NOMO-1 treated with DMSO at 0.1 percent for 48 hours (cell line): ENCODE measurements around the gene MLF1.
"Not testable (repeated sequence)": the region's sequence is repeated elsewhere in the genome, so short reads cannot be mapped to it uniquely, and the experiment has no call there.

ENCODE experiments used
- DNase-seq: peaks from one replicate; lab custom pipeline; 2025; ENCODE audit not compliant: unreplicated experiment; lab: John Stamatoyannopoulos, UW

The MLF1 gene

GRCh38 chr3:158570999-158571702 lies at the start of gene MLF1:
Gene MLF1 (plus strand): TSS chr3:158571194. CDS start chr3:158571301, 107 bp downstream.
- DNase-seq: peak; percentile 94

- DNase-seq: no peak
Measured at GRCh38 chr3:158522221-158523136, 48.5 kb upstream of the MLF1 start.

- DNase-seq: no peak
Measured at GRCh38 chr3:158528076-158528674, 42.8 kb upstream of the MLF1 start.

- no peak for DNase-seq
Measured at GRCh38 chr3:158531334-158531733, 39.7 kb upstream of the MLF1 start.

- DNase-seq: peak; percentile 50
Measured at GRCh38 chr3:158532099-158532734, 38.8 kb upstream of the MLF1 start.

- DNase-seq: no peak
Measured at GRCh38 chr3:158535918-158536317, 35.1 kb upstream of the MLF1 start.

GRCh38 chr3:158539414-158540014 lies 31.5 kb upstream of the MLF1 start:
- DNase-seq: peak; percentile 48

- no peak for DNase-seq
Measured at GRCh38 chr3:158540066-158540465, 30.9 kb upstream of the MLF1 start.

- DNase-seq: no peak
Measured at GRCh38 chr3:158548691-158549090, 22.3 kb upstream of the MLF1 start.

GRCh38 chr3:158549938-158550337 lies 21.1 kb upstream of the MLF1 start:
- not testable (repeated sequence) for DNase-seq

GRCh38 chr3:158552124-158552523 lies 18.9 kb upstream of the MLF1 start:
- no peak for DNase-seq

- no peak for DNase-seq
Measured at GRCh38 chr3:158559504-158559903, 11.5 kb upstream of the MLF1 start.

- no peak for DNase-seq
Measured at GRCh38 chr3:158560979-158561378, 10.0 kb upstream of the MLF1 start.

- DNase-seq: no peak
Measured at GRCh38 chr3:158562674-158563073, 8.3 kb upstream of the MLF1 start.

- no peak for DNase-seq
Measured at GRCh38 chr3:158563076-158563475, 7.9 kb upstream of the MLF1 start.

GRCh38 chr3:158565076-158565475 lies 5.9 kb upstream of the MLF1 start:
- no peak for DNase-seq

- DNase-seq: no peak
Measured at GRCh38 chr3:158568784-158569183, 2.2 kb upstream of the MLF1 start.

GRCh38 chr3:158569794-158570193 lies 1.2 kb upstream of the MLF1 start:
- DNase-seq: no peak

- DNase-seq: no peak
Measured at GRCh38 chr3:158571969-158572765, 1.2 kb downstream of the MLF1 start.

- DNase-seq: no peak
Measured at GRCh38 chr3:158572766-158573060, 1.7 kb downstream of the MLF1 start.
